ENCODE measurements around the gene NR0B2. TPM values are rescaled to one million over a fixed set of nuclear protein-coding genes. Genes with fewer than 3 reads are reported as not detected.

The NR0B2 gene
- total RNA-seq, 1 experiment from 2014 or later: not detected

DNA sequence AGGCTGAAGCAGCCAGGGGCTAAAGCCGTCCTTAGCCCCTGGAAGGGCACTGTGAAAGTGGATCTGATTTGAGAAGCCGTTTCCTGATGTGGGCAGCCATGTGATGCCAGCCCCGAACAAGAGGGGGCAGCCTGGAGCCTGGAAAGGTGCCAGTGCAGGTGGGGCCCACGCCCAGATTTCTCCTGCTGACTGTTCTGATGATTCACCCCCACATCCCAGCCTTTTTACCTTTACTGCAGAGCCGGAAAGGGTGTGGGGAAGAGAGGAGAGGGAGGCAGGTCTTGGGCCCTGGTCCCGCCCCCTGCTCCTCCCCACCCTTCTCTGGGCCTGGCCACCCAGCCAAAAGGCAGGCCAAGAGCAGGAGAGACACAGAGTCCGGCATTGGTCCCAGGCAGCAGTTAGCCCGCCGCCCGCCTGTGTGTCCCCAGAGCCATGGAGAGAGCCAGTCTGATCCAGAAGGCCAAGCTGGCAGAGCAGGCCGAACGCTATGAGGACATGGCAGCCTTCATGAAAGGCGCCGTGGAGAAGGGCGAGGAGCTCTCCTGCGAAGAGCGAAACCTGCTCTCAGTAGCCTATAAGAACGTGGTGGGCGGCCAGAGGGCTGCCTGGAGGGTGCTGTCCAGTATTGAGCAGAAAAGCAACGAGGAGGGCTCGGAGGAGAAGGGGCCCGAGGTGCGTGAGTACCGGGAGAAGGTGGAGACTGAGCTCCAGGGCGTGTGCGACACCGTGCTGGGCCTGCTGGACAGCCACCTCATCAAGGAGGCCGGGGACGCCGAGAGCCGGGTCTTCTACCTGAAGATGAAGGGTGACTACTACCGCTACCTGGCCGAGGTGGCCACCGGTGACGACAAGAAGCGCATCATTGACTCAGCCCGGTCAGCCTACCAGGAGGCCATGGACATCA, 50.7 kb downstream of the NR0B2 start, which contains the start of gene SFN:
Gene SFN, plus strand, starts transcription at position 369 of the 904 bp plus-strand sequence. Its CDS starts 64 bp downstream, at position 433.
- no peaks in the 10 kb centered on the region for H3K27me3 ChIP-seq (ENCODE audit: low read length)
- intact Hi-C loops (cut with micrococcal nuclease): loop anchor here (1.0 to 10.0 kb wide), 4 partner anchors 10 to 168 kb away; partner anchors contain the start of genes ARID1A and PIGV
- peaks cover 20% of the 10 kb centered on the region for H3K79me2 ChIP-seq (ENCODE audit: low read length)
- peaks cover 16% of the 10 kb centered on the region for H3F3A ChIP-seq (ENCODE audit: low read length, unreplicated experiment)
- peak within 1 kb of the TSS; percentile 95 for H3K27ac ChIP-seq (ENCODE audit: low read length)
- no peaks in the 10 kb centered on the region for H3K9me2 ChIP-seq (replicated peaks; ENCODE audit: low read length)
- H3K4me3 ChIP-seq (ENCODE audit: low read length): peak within 1 kb of the TSS; percentile 90
- ChIA-PET CTCF (interaction anchor here (0.7 kb wide), 1 partner anchor 64 kb away, joined by 4 read pairs; no protein-coding TSS in a partner anchor), POLR2A (ENCODE audit: unreplicated experiment) (no interaction called here)
- BruUV-seq (replicated peaks): TSS peak; percentile 96
- H4K20me1 ChIP-seq (ENCODE audit: low read length): peaks cover 7% of the 10 kb centered on the region; the same call in 1 of the 2 replicates
- H3K9ac ChIP-seq (ENCODE audit: low read length): peak within 1 kb of the TSS; percentile 93
- 0 out of 2 replicates have a peak within 1 kb of the TSS, but pooled peaks have one; percentile 4 for H2AFZ ChIP-seq (ENCODE audit: low read length)
- peak; percentile 98 for DNase-seq
- H3K9me3 ChIP-seq (ENCODE audit: low read length): no peaks in the 10 kb centered on the region
- peak; percentile 59 for ATAC-seq
- H3K4me1 ChIP-seq (ENCODE audit: insufficient read depth, low read length): peaks cover 52% of the 10 kb centered on the region
- H3K4me2 ChIP-seq (ENCODE audit: low read length): peak within 1 kb of the TSS; percentile 85
- H3K36me3 ChIP-seq (ENCODE audit: low read depth, low read length): no peaks in the 10 kb centered on the region
- TF ChIP-seq EZH2phosphoT487 (IDR thresholded peaks at IDR 0.05; ENCODE audit: borderline replicate concordance, low read length) (no peak), CTCF (conservative IDR thresholded peaks at IDR 0.05; ENCODE audit: low read depth, low read length) (peak; percentile 91)

DNA sequence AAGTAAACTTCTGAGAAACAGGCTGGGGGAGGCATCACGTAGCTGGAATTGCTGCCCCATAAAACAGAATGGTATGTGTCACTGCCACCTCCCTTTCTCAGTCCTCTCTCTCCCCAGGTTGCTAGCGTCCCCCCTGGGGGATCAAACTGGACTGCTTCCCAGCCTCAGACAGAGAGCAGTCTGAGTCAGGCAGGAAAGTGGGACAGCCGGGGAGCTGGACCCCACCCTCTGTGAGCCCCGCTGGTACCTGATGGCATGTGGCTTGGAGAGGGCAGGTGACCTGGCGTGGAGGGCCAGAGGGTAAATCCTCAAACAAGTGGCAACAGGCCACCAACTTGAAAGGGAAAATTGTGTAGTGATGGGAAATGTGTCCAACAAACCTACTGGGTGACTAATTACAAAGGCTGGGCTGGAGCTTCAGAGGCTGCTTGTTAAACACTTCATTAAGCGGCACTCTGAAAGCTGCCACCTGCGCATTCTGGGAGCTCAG, 51.8 kb downstream of the NR0B2 start:
- peak overlapping the region; percentile 61 for H3K4me2 ChIP-seq (ENCODE audit: low read length)
- H3K4me1 ChIP-seq (ENCODE audit: insufficient read depth, low read length): peaks cover 52% of the 10 kb centered on the region
- H4K20me1 ChIP-seq (ENCODE audit: low read length): peaks cover 7% of the 10 kb centered on the region; the same call in 1 of the 2 replicates
- POLR2A ChIA-PET (ENCODE audit: unreplicated experiment): interaction anchor here (0.6 kb wide), 1 partner anchor 283 kb away, joined by 3 read pairs; no protein-coding TSS in a partner anchor
- no peaks in the 10 kb centered on the region for H3K9me2 ChIP-seq (replicated peaks; ENCODE audit: low read length)
- H2AFZ ChIP-seq (ENCODE audit: low read length): 0 out of 2 replicates have a peak overlapping the region, but pooled peaks have one; percentile 4
- intact Hi-C loops (cut with micrococcal nuclease): loop anchor here (1.0 to 10.0 kb wide), 3 partner anchors 9 to 167 kb away; partner anchors contain the start of genes ARID1A and PIGV
- no peak overlapping the region; the same call in 1 of the 2 replicates for H3K4me3 ChIP-seq (ENCODE audit: low read length)
- H3K9me3 ChIP-seq (ENCODE audit: low read length): no peaks in the 10 kb centered on the region
- H3K36me3 ChIP-seq (ENCODE audit: low read depth, low read length): no peaks in the 10 kb centered on the region
- H3K27ac ChIP-seq (ENCODE audit: low read length): peak overlapping the region; percentile 95
- peak overlapping the region; percentile 62 for H3K9ac ChIP-seq (ENCODE audit: low read length)
- CTCF ChIA-PET: interaction anchor here (0.5 to 1.2 kb wide), 3 partner anchors 13 to 63 kb away, joined by 3 to 11 read pairs (median 4); no protein-coding TSS in a partner anchor
- no TSS peak for BruUV-seq (replicated peaks)
- H3F3A ChIP-seq (ENCODE audit: low read length, unreplicated experiment): peaks cover 16% of the 10 kb centered on the region
- peaks cover 20% of the 10 kb centered on the region for H3K79me2 ChIP-seq (ENCODE audit: low read length)
- DNase-seq: peak; percentile 86
- H3K27me3 ChIP-seq (ENCODE audit: low read length): no peaks in the 10 kb centered on the region
- TF ChIP-seq CTCF (conservative IDR thresholded peaks at IDR 0.05; ENCODE audit: low read depth, low read length) (no peak), EZH2phosphoT487 (IDR thresholded peaks at IDR 0.05; ENCODE audit: borderline replicate concordance, low read length) (no peak)
- 0 out of 2 replicates have a peak, but pooled peaks have one; percentile 1 for ATAC-seq

Other genes starting within 250 kb of the NR0B2 start
- 43.8 and 78.0 TPM in 2 replicates for gene ARID1A, start 218.0 kb downstream of the NR0B2 start, total RNA-seq (2014; rRNA removed)
- 6.0 and 8.8 TPM in 2 replicates for gene PIGV, start 126.0 kb downstream of the NR0B2 start, total RNA-seq (2014; rRNA removed)
- 18.1 and 26.9 TPM in 2 replicates for gene ZDHHC18, start 87.3 kb downstream of the NR0B2 start, total RNA-seq (2014; rRNA removed)
- 411 and 577 TPM in 2 replicates for gene SFN, start 50.8 kb downstream of the NR0B2 start, total RNA-seq (2014; rRNA removed)
- gene GPN2, start 23.7 kb downstream of the NR0B2 start, total RNA-seq (2014; rRNA removed): 24.6 and 28.2 TPM in 2 replicates
- 16.1 and 18.8 TPM in 2 replicates for gene GPATCH3, start 13.5 kb downstream of the NR0B2 start, total RNA-seq (2014; rRNA removed)
- gene NUDC, start 7.8 kb upstream of the NR0B2 start, total RNA-seq (2014; rRNA removed): 149 and 198 TPM in 2 replicates
- 21.7 and 22.9 TPM in 2 replicates for gene KDF1, start 46.5 kb upstream of the NR0B2 start, total RNA-seq (2014; rRNA removed)
- 108 and 109 TPM in 2 replicates for gene TRNP1, start 79.7 kb upstream of the NR0B2 start, total RNA-seq (2014; rRNA removed)
- gene TENT5B, start 98.9 kb upstream of the NR0B2 start, total RNA-seq (2014; rRNA removed): 20.0 and 21.4 TPM in 2 replicates
- 25.2 and 26.4 TPM in 2 replicates for gene SLC9A1, start 241.2 kb upstream of the NR0B2 start, total RNA-seq (2014; rRNA removed)